OCI-LY1 (cell line): Measurements from ENCODE around the gene FGFR1OP2.

Experiments
- CTCF ChIP-seq: fragments of 200-600 bp; sonication (generic), shearing (Covaris generic); IDR thresholded peaks from 2 replicates; pipeline ENCODE4 v1.5.1; 2017; ENCODE audit warnings: mild to moderate bottlenecking, antibody characterized with exemption, low read length, moderate library complexity, mixed read lengths
- EZH2 ChIP-seq: fragments of 200-600 bp; sonication (generic), shearing (Covaris generic); IDR thresholded peaks from 2 replicates; pipeline ENCODE4 v1.8.0; 2017; ENCODE audit warnings: borderline replicate concordance, mixed run types, mild to moderate bottlenecking, antibody characterized with exemption, low read length, moderate library complexity, mixed read lengths

- TF ChIP-seq CTCF (no peak), EZH2 (no peak)
Observed at GRCh38 chr12:26895672-26896071, 42.6 kb upstream of the FGFR1OP2 start.
